Pancreas (tissue), 10 donors: ENCODE measurements around the gene ATXN1. TPM values are rescaled to one million over a fixed set of nuclear protein-coding genes. Genes with fewer than 3 reads are reported as not detected.

ENCODE experiments used
- ATAC-seq, 4 donors: fragments of 200-7000 bp; cut with Tn5 transposase; one replicate each; pipeline versions ENCODE4 v1.8.0 to v1.9.1; 2020; ENCODE audit warnings: mild to moderate bottlenecking in 4 of 4, moderate library complexity in 4 of 4
- DNase-seq, 6 donors: peaks; one replicate each; pipeline ENCODE4 v3.0.0-alpha.2; 2020
- FAIRE-seq: peaks from 2 replicates; lab custom pipeline; 2012; peaks lifted over from hg19 to GRCh38; lab: Jason Lieb, UNC
- H3K27ac ChIP-seq, 4 donors: fragments of 200-600 bp; sonication (generic); 1 replicate in 3 of 4; 2 replicates in 1 of 4; pipeline versions ENCODE4 v1.5.0 to v1.8.0; 2020
- H3K27me3 ChIP-seq, 4 donors: fragments of 200-600 bp; one replicate each; pipeline ENCODE4 v1.8.0; 2021
- H3K36me3 ChIP-seq, 3 donors: fragments of 200-600 bp; sonication (generic) in 1 of 3; one replicate each; pipeline versions ENCODE4 v1.5.0 to v1.8.0; 2020 to 2021
- H3K4me1 ChIP-seq, 3 donors: fragments of 200-600 bp; one replicate each; pipeline ENCODE4 v1.8.0; 2021
- H3K4me3 ChIP-seq, 4 donors: fragments of 200-600 bp; sonication (generic) in 2 of 4; one replicate each; pipeline versions ENCODE4 v1.5.0 to v1.8.0; 2020 to 2021
- H3K9me3 ChIP-seq, 4 donors: fragments of 200-600 bp; one replicate each; pipeline ENCODE4 v1.8.0; 2021
- CTCF ChIP-seq, 4 donors: fragments of 200-600 bp; sonication (generic) in 3 of 4; IDR thresholded peaks; one replicate each; pipeline versions ENCODE4 v1.5.0 to v1.8.0; 2021; ENCODE audit warnings: antibody characterized with exemption in 4 of 4
- WGBS, 2 donors: extraction: QIAGEN DNeasy Blood & Tissue Kit; methylation state at CpG; one replicate each; pipeline ENCODE4 v1.1.7; 2013; 5-methylcytosine and 5-hydroxymethylcytosine counted together
- intact Hi-C, 3 donors: fragments of 100-400 bp; cut with DNase I; formaldehyde crosslinking; loops; one replicate each; pipeline versions ENCODE4 v1.11.1 to v1.14.2; 2022
- polyA plus RNA-seq, 2 donors: library from polyadenylated mRNA; stranded (reverse); fragments of 200-250 nt; gene quantifications; one replicate each; pipeline ENCODE4 v1.2.3, GENCODE V29; 2013
- total RNA-seq, 6 donors: library from RNA; stranded (reverse); fragmentation: NEBNext Ultra II Directional in 4 of 6; extraction: Animal tissue kit (Norgen Biotek cat#: 25700) in 4 of 6; gene quantifications; one replicate each; pipeline versions ENCODE4 v1.2.1 to v1.2.4, GENCODE V29; 2021 to 2023
- donor health status: healthy with polysubstance abuse.
- donor health status: DM: no; HTN: no; CAD: no; lungs with moderate emphysema.
- donor health status: DM: no; HTN: no; CAD: no.
- donor health status: control.
- donor health status: control.
- donor health status: Bipolar disorder and iron deficiency.
- donor health status: DM: yes; HTN: yes; CAD: no.
- donor health status: DM: no; HTN: no; CAD: no.
- donor health status: DM: no; HTN: no; CAD: no.
- donor health status: DM: yes; HTN: yes; CAD: no.

Gene ATXN1
- total and polyA plus RNA-seq, 8 donors, result 4.9 to 38.6 (median 20.5) TPM

GRCh38 chr6:16635810-16636602, 125.3 kb downstream of the ATXN1 start:
- TF ChIP-seq CTCF (IDR thresholded peaks at IDR 0.05), result no peak
- peak in 1 of 4 donors; percentile 45 for ATAC-seq
- no peak overlapping the region for H3K27ac ChIP-seq
- no peak for DNase-seq
- H3K4me3 ChIP-seq, result no peak overlapping the region
- WGBS, 2 donors, result 77 to 93% methylated on average over 14 of the region's 14 CpGs
- intact Hi-C loops, result no loop called here
- FAIRE-seq, result no peak
- no peaks in the 10 kb centered on the region for H3K9me3 ChIP-seq
- no peaks in the 10 kb centered on the region for H3K4me1 ChIP-seq
- no peaks in the 10 kb centered on the region for H3K36me3 ChIP-seq
- H3K27me3 ChIP-seq, result no peaks in the 10 kb centered on the region

GRCh38 chr6:16635291-16635809, 125.9 kb downstream of the ATXN1 start:
- FAIRE-seq (no peak), DNase-seq (no peak), ATAC-seq (no peak)
- Histone ChIP-seq H3K27ac (no peak overlapping the region), H3K9me3 (no peaks in the 10 kb centered on the region), H3K4me1 (no peaks in the 10 kb centered on the region), H3K4me3 (no peak overlapping the region), H3K27me3 (no peaks in the 10 kb centered on the region), H3K36me3 (no peaks in the 10 kb centered on the region)
- TF ChIP-seq CTCF (IDR thresholded peaks at IDR 0.05), result no peak
- 91% methylated on average over 4 of the region's 4 CpGs for WGBS, 2 donors
- intact Hi-C loops, result no loop called here

- FAIRE-seq (no peak), ATAC-seq (no peak), DNase-seq (no peak)
- intact Hi-C loops, result no loop called here
- Histone ChIP-seq H3K4me1 (no peaks in the 10 kb centered on the region), H3K36me3 (no peaks in the 10 kb centered on the region), H3K4me3 (no peak overlapping the region), H3K27me3 (no peaks in the 10 kb centered on the region), H3K9me3 (no peaks in the 10 kb centered on the region), H3K27ac (no peak overlapping the region)
- no peak for TF ChIP-seq CTCF (IDR thresholded peaks at IDR 0.05)
- 79 to 81% methylated on average over 5 of the region's 5 CpGs for WGBS, 2 donors
These were observed 126.4 kb downstream of the ATXN1 start for GRCh38 chr6:16634855-16635254.

DNA sequence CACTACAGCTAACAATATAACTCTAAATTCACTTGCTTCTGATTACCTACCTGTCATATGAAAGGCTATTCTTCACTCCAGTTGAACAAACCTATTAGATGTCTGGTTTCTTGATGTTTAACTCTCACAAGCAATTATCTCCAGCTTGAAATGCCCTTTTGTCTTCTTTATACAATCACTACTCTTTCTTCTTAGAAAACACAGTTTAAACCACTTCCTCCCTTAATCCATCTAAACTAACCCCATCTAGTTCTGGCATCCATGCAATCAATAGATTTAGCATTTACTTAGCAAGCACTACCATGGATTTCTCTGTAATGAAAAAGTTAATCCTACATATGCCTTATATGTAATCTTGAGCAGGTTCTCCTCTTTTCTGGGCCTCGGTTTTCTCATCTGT, 127.3 kb downstream of the ATXN1 start:
- Histone ChIP-seq H3K36me3 (no peaks in the 10 kb centered on the region), H3K4me1 (no peaks in the 10 kb centered on the region), H3K9me3 (no peaks in the 10 kb centered on the region), H3K4me3 (no peak overlapping the region), H3K27me3 (no peaks in the 10 kb centered on the region), H3K27ac (no peak overlapping the region)
- no peak for TF ChIP-seq CTCF (IDR thresholded peaks at IDR 0.05)
- 90 to 95% methylated on average over 1 of the region's 1 CpG for WGBS, 2 donors
- ATAC-seq, result no peak
- no peak for DNase-seq
- intact Hi-C loops, result no loop called here
- FAIRE-seq, result no peak

GRCh38 chr6:16633465-16633864, 127.8 kb downstream of the ATXN1 start:
- WGBS, 2 donors, result 86 to 92% methylated on average over 5 of the region's 5 CpGs
- no peak for TF ChIP-seq CTCF (IDR thresholded peaks at IDR 0.05)
- ATAC-seq (peak in 2 of 4 donors; percentile 37 to 44), DNase-seq (no peak), FAIRE-seq (no peak)
- Histone ChIP-seq H3K4me1 (no peaks in the 10 kb centered on the region), H3K27ac (no peak overlapping the region), H3K27me3 (no peaks in the 10 kb centered on the region), H3K4me3 (no peak overlapping the region), H3K36me3 (no peaks in the 10 kb centered on the region), H3K9me3 (no peaks in the 10 kb centered on the region)
- intact Hi-C loops, result no loop called here
